HG03064 (cell line): ENCODE data around the gene CELF1.

ENCODE experiments used
- ATAC-seq: cut with Tn5 transposase; IDR thresholded peaks from one replicate; pipeline ENCODE4 v1.9.1; 2021; ENCODE audit warnings: low read depth; ENCODE audit not compliant: unreplicated experiment

The CELF1 gene

DNA sequence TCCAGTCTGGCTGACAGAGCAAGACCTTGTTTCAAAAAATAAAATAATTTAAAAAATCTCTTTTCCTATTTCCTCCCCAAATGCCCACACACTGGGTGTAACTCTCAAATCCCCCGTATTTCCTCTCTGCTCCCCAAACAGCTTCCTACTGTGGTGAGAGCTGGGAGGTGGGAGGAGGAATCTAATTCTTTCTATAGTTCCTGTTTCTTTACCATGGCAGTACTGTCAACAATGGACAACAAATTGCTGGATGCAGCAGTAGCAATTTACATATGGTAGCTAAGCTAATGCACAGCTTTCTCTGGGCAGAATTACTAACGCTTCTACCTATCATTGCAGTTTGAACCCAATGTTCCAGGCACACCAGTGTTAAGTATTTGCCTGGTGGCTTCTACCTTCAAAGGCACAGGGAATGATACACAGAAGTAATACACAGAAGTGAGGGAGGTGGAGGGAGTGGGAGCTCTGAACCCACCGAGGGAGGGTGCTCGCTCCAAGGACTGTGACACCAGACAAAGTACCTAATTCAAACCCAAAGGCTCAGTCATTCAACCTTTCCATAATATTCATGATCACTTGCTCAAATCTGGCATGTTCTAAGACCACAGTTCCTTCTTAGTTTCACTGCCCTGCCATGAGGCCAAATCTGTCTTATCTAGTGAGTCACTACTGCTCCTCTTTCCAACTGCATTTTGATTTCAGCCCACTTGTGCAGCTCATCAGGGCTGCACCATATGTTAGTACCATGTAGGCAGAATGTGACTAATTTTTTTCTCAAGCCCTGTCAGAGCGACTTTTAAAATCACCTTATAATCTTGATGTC lies 37.9 kb downstream of the CELF1 start:
- no peak for ATAC-seq

DNA sequence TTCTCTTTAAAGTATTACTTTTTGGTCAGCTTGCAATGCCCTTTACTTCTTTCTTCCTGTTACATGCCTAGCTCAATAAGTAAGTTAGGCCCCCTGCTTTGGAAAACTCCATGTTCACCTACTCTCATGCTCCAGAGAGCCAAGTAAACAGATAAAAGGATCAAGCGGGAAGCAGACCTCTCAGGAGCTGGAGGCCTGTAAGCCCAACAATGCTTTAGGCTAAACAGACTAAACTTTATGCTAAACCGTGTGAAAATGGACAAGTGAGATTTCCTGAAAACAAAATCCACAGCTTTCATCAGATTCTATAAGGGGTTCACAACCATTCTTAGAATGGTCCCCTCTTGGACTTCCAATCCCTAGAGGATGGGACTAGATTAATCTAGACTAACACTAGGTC lies 40.2 kb downstream of the CELF1 start:
- no peak for ATAC-seq

DNA sequence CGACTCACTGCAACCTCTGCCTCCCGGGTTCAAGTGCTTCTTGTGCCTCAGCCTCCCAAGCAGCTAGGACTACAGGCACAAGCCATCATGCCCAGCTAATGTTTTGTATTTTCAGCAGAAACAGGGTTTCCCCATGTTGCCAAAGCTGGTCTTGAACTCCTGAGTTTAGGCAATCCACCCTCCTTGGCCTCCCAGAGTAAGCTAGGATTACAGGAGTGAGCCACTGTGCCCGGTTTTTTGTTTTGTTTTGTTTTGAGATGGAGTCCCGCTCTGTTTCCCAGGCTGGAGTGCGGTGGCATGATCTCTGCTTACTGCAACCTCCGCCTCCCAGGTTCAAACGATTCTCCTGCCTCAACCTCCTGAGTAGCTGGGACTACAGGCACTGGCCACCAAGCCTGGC lies 41.0 kb downstream of the CELF1 start:
- ATAC-seq = no peak

DNA sequence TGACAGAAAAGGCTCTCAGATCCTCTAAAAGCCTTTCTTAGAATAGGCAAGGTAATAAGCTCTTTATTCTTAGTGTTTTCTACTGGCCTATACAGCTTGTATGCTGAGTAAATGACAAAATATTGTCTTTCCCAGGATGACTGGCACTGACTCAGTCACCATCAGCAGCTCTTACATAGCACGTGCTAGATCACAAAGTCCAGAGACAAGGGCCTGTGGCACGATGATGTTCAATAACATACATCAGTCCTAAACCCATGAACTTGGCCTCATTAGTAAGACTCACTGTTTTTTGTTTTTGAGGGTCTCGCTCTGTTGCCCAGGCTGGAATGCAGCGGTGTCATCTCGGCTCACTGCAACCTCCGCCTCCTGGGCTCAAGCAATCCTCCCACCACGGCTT lies 42.7 kb downstream of the CELF1 start:
- no peak for ATAC-seq

DNA sequence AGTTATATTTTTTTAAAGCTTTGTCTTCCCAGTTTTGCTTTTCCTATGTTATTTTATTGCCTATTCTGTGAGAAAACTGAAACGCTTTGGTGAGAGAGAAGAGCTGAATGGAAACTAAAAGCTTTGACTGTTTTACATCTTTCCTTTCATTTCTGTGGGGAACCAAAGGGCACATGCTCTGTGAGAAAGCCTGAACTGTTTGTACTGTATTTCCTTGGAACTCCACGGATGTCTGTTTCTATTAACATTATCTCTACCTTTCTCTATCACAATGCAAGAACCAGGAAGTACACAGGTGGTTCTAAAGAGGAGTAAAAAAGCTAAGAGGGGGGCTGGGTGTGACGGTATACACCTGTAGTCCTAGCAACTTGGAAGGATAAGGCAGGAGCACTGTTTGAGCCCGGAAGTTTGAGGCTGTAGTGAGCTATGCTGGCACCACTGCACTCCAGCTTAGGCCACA lies 43.8 kb downstream of the CELF1 start:
- ATAC-seq = no peak

DNA sequence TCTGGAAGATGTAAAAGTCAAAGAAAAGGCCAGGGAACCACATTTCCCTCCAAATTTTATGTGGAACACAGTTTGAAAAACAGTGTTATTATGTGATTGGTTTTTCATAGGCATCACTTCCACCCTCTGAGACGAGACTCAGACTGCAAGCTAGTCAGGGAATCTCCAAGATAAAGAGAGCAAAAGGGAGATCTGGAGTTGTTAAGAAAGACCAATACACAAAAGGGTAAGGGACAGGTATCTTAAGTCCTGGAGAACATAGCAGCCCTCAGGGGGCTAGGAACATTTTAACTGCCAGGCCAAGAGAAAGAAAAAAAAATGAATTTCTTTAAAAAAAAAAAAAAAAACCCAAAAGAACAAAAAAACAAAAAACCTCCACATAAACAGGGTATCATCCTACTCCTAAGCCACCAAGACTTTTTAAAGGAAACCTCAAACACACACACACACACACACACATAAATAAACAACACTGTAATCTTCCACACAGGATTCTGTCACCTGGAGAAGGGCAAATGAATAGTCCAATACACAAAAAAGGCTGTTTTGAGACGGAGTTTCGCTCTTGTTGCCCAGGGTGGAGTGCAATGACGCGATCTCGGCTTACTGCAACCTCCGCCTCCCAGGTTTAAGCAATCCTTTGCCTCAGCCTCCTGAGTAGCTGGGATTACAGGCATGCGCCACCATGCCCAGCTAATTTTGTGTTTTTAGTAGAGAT lies 44.5 kb downstream of the CELF1 start:
- ATAC-seq = no peak

DNA sequence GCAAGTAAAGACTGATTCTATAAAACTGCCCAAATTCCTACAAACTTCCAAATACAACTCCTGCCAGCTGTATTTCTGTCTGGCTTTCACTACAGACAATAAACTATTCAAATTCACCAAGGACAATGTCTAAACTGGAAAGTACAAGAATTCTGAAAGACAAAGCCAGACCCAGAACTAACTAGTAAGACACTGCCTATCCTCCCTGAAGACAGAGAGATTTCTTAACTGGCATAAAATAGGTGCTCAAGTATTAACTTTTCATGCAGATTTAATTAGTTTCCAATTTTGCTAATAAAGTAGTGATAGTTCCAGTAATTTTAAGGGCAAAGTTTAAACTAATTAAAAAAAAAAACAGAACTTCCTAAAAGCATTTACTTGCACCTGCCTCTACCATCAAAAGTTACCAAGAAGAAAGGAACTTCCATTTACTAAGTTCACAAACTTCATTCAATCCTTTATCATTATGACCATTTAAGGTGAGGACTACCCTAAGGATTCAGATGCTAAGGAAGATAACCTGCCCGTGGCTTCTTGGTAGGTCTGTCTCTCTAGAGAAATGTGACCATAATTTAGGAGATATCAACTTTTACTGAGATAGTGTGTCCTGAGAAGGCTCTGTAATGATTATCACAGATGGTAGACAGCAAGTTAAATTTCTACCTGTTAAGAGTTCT lies 45.2 kb downstream of the CELF1 start:
- no peak for ATAC-seq

DNA sequence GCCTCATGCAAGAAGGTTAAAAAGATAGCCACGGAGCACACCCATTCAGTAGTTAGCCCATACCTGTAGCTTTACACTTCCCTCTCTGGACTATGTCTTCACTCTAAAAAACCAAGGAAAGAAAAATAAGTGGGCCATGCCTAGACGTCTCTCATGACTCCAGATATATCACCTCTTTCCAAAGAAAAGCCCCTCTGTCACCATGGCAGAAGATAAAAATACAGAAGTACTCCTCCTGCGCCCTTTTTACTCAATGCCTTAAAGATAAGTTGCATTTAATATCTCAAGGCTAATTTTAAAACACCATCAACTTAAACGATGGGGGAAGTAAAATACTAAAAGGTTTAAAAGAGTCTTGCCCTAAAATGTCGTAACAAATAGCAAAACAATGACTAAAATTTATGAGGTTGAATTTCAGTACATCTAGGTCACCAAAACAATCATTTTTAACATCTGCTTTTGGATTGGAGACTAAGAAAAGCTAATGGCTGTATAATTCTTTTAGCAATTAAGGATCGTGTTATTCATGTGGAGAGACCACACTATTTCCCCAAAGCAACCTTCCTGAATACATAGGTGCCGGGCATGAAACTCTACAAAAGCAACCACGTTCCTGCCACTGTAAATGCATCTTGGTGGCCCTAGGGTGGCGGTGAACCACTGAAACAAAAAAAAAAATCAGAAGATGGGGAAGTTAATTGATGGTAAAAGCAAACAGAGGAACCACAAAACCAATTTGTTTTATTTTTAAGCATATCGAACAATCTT lies 46.0 kb downstream of the CELF1 start:
- ATAC-seq = no peak

DNA sequence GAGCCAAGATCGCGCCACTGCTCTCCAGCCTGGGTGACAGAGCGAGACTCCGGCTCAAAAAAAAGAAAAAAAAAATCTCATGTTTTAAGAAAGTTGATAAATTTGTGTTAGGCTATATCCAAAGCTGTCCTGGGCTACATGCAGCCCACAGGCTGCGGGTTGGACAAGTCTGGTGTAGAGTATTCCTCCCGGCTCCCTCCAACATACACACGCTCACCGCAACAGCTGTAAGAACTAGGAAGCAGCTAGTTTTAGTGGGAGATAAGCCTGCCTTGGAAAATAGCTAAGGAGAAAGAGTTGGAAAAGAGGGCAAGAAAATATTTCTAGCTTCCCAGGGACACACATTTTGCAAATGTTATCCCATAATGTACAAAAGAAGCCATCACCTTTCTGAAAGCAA lies 46.6 kb downstream of the CELF1 start:
- ATAC-seq = no peak

DNA sequence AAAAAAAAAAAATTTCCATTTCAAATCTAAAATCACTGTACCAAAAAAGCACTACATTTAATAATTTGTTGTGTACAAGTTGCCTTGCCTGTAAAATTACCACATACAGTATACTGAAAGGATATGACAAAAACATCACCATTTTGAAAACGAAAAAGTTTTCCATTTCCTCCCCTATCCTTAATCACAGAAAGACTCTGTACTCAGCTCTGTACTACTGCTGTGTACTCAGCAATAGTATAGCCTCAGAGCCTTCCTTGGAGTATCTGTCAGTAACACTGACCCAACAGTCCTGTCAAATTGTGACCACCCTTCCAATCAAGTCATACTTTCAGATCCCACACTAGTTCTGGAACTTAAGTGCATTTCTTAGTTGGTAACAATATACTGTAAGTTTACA lies 48.0 kb downstream of the CELF1 start:
- ATAC-seq = no peak

DNA sequence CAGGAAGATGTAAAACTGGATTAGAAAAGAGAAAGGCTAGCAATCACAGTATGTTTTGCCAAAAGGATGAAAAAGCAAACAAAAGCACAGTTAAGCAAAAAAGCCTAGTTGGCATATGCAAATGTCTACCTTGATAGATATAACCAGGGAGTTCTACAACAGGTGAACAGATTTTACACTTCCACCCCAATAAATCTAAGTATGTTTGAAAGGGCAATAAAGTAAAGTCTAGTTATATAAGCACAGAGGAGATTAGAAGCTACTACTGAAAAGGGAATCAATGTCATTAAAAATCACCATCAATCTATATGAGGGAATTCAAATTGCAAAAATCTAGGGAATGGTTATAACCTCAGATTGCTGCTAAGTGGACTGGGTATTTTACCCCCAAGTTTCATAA lies 49.7 kb downstream of the CELF1 start:
- no peak for ATAC-seq

DNA sequence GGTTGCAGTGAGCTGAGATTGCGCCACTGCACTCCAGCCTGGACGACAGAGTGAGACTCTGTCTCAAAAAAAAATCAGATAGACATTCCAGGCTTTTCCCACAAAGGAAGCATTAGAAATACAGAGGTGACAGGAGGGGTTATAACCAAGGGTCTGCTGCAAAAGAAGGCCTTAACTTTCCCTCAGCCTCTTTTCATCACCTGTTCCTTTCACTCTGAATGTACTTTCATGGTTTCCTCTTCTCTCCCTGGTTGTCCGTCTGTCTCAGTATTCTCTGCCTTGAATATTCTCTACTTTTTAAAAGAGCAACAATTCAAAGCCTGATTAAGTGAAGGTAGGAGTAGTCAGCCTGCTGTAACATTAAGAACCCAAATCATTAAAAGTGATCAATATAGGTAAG lies 50.2 kb downstream of the CELF1 start:
- ATAC-seq = no peak

DNA sequence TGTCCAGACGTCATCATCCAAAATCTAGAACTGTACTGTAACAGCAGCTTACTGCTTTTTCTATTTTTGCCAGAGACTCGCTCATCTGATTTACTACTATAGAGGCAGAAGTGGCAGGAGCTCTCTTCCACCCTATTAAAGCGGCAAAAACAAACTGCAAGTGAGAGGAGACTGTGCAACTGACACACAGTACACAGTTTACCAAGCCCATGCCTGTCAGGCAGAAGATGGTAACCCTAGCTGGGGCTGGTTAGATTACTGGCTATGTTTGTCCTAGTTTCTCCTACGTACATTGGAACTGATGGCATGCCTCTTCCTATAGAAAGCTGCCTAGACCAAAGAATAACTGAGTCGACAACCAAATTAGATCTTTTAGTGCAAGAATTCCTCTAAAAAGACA lies 51.8 kb downstream of the CELF1 start:
- no peak for ATAC-seq

DNA sequence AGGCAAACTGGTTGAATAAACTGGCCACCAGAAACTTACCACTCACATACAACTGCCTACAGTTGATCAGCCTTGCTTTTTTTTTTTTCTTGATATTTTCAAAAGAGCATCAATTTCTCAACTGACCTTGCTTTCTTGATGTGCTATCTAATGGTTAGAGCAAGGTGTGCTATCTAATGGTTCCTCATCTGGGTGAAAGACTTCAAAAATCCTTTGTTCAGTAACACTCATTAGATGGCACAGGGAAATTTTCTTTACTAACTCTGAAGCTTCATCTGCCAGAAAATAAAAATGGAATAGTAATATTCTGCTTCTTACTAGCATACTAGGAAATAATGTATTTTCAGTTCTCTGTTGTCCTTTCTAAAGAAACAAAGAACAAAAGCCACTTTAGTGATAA lies 52.8 kb downstream of the CELF1 start:
- ATAC-seq = no peak

DNA sequence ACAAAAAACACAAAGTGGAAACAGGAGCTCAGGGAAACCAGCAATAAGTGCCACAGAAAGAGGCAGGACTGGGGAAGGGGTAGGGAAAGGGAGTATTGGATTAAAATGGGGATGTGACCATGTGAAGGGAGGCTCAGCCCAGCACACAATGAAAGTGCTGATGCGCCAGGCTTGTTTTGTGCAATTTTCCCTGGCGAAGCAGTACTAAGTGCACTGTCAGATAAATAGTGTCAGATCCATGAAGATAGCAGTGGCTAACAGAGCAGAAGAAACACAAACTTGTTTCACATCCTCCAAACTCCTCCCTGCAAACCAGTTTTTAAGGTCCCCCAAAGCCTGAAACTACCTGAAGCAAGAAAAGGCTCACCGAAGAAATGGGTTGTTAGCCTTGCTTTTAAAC lies 53.3 kb downstream of the CELF1 start:
- ATAC-seq = no peak

DNA sequence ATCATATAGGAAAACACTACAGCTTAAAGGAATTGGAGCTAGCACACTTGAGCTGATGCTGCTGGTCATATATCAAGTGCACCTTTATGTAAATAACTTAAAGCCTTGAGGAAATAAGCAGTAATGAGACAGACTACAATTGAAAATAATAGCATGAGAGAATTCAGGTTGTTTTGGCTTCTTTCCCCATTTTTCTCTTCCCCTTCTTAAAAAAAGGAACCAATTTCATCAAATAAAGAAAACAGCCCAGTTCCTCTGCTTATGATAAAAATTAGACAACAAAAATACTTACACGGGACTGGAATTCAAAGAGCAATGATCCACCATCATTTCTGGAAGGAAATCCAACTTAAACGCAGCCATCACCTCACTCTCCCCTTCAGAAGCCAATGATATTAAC lies 53.8 kb downstream of the CELF1 start:
- no peak for ATAC-seq

DNA sequence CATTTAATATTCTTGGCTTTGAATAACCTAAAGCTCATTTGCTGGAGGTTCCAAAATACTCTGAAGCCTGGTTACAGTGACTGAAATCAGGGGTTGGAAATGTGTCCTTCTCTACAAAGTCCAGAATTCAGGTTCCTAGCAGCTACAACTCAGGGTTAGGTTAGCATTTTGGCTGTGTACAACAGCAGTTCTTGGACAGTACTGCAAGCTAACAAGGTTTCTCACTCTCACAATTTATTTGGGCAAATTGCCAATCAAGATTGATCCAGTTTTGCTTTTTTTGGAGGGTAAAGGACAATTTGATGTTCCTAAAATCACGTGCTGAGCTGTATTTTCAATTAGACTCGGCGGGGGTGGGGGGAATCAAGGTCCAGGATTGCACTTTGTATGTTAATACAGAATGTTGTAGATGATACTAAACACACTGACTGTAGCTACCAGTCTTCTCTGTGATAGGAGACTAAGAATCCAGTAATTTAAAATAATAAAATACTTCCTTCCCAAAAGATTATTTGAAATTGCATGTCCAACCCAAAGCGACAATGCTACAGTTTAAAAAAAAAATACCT lies 54.3 kb downstream of the CELF1 start:
- no peak for ATAC-seq

DNA sequence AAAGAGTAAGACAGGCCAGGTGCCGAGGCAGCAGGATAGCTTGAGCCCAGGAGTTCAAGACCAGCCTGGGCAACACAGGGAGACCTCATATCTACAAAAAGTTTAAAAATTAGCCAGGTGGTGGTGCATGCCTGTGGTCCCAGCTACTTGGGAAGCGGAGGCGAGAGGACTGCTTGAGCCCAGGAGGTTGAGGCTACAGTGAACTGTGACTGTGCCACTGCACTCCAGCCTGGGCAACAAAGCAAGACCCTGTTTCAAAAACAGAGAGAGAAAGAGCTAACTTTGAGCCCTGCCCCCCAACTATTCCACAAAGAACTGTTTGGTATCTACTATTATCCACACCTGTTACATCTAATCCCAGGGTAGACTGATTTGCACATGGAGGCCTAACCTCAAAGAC lies 54.8 kb downstream of the CELF1 start:
- no peak for ATAC-seq

DNA sequence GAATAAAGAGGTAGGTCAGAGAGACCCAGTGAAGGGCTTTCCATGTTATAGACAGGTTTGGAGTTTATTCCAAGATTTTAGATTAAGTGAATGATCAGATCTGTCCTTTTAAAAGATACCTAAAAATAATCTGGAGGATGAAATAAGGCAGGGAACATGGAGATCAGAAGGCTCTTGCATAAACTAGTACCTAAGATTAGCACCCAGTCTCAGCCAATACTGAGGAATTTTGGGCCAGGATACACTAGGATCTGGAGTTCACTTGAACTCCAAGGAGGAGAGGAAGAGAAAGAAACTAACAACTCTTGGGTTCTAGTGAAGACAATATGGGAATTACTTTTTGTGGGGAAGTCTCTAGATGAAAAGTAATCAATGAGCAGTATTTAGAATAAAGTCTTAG lies 56.1 kb downstream of the CELF1 start:
- ATAC-seq = no peak

DNA sequence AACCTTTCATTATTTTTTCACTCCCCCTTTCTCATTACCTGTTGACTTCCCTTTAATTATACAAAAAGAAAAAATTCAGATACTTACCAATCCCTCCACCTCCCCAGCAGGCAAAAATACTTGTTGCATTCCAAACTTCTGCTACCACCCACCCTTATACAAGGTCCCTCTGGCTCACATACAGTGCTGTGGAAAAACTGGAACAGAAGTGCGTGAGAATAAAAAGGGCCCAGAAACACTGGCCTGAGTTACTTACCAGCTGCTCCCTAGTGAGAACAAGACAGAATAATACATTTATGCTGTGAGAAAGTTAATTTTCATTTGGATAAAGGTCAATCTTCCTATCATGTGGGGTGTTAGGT lies 57.1 kb downstream of the CELF1 start:
- ATAC-seq = no peak
